ENCODE results near the gene PDIA2.

DNA sequence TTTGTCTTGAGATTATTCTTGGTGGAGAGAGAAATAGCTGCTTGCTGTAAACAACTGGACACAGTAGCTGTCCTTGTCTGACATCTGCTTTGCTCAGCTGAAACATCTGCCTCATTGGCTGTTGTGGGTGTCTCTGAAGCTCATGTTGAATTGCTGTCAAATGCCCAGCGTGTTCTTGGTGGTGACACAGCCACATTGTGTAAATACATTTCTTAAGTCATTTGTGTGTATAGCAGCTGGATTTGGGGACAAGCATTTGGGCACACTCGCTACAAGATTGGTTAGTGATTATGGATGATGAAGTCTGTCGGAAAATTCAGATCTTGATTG lies 43.1 kb upstream of the PDIA2 start:
- TF ChIP-seq, protein P1, sequence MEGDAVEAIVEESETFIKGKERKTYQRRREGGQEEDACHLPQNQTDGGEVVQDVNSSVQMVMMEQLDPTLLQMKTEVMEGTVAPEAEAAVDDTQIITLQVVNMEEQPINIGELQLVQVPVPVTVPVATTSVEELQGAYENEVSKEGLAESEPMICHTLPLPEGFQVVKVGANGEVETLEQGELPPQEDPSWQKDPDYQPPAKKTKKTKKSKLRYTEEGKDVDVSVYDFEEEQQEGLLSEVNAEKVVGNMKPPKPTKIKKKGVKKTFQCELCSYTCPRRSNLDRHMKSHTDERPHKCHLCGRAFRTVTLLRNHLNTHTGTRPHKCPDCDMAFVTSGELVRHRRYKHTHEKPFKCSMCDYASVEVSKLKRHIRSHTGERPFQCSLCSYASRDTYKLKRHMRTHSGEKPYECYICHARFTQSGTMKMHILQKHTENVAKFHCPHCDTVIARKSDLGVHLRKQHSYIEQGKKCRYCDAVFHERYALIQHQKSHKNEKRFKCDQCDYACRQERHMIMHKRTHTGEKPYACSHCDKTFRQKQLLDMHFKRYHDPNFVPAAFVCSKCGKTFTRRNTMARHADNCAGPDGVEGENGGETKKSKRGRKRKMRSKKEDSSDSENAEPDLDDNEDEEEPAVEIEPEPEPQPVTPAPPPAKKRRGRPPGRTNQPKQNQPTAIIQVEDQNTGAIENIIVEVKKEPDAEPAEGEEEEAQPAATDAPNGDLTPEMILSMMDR (IDR thresholded peaks at IDR 0.05; ENCODE audit: insufficient read depth, low read length) = no peak
- TF ChIP-seq POLR2AphosphoS5 (IDR thresholded peaks at IDR 0.05; ENCODE audit: low read depth) (no peak), GABPA (IDR thresholded peaks at IDR 0.05; ENCODE audit: low read depth) (no peak)

Measured in HL-60 (cell line).